Smooth muscle cell (in vitro differentiated cells): ENCODE measurements around the gene KRT82. TPM values are rescaled to one million over a fixed set of nuclear protein-coding genes. Genes with fewer than 3 reads are reported as not detected.

Experiments used
- DNase-seq: peaks from one replicate; lab custom pipeline; 2025; ENCODE audit not compliant: unreplicated experiment; lab: John Stamatoyannopoulos, UW
- H2AFZ ChIP-seq: fragments of 200-600 bp; sonication (generic); 2 replicates; pipeline ENCODE4 v1.6.0; 2016; ENCODE audit warnings: antibody characterized with exemption, low read depth, mild to moderate bottlenecking
- H3F3A ChIP-seq: fragments of 200-600 bp; sonication (generic); 2 replicates; pipeline ENCODE4 v1.6.0; 2017; ENCODE audit warnings: antibody characterized with exemption, low read depth
- H3K27ac ChIP-seq: fragments of 200-600 bp; sonication (generic); 2 replicates; pipeline ENCODE4 v1.5.1; 2016; ENCODE audit warnings: low read depth, mild to moderate bottlenecking
- H3K27me3 ChIP-seq: fragments of 200-600 bp; sonication (generic); 2 replicates; pipeline ENCODE4 v1.6.1; 2016; ENCODE audit warnings: low read depth, mild to moderate bottlenecking
- H3K36me3 ChIP-seq: fragments of 200-600 bp; sonication (generic); 2 replicates; pipeline ENCODE4 v1.5.1; 2016; ENCODE audit warnings: low read depth
- H3K4me1 ChIP-seq: fragments of 200-600 bp; sonication (generic); 2 replicates; pipeline ENCODE4 v1.5.1; 2016; ENCODE audit warnings: low read depth
- H3K4me2 ChIP-seq: fragments of 200-600 bp; sonication (generic); 2 replicates; pipeline ENCODE4 v1.6.0; 2016; ENCODE audit warnings: mild to moderate bottlenecking
- H3K4me3 ChIP-seq: fragments of 200-600 bp; sonication (generic); 2 replicates; pipeline ENCODE4 v1.5.1; 2016; ENCODE audit warnings: mild to moderate bottlenecking
- H3K79me2 ChIP-seq: fragments of 200-600 bp; sonication (generic); 2 replicates; pipeline ENCODE4 v1.6.0; 2016; ENCODE audit warnings: low read depth, mild to moderate bottlenecking
- H3K9ac ChIP-seq: fragments of 200-600 bp; sonication (generic); 2 replicates; pipeline ENCODE4 v1.6.0; 2016; ENCODE audit warnings: low read depth
- H3K9me3 ChIP-seq: fragments of 200-600 bp; sonication (generic); replicated peaks from 2 replicates; pipeline ENCODE4 v1.5.1; 2016; ENCODE audit warnings: low read depth
- H4K20me1 ChIP-seq: fragments of 200-600 bp; sonication (generic); 2 replicates; pipeline ENCODE4 v1.6.0; 2016; ENCODE audit warnings: low read depth
- CTCF ChIP-seq: fragments of 200-600 bp; sonication (generic); IDR thresholded peaks from 2 replicates; pipeline ENCODE4 v1.5.1; 2017; ENCODE audit warnings: borderline replicate concordance, mild to moderate bottlenecking, antibody characterized with exemption; ENCODE audit not compliant: insufficient read depth, poor library complexity, severe bottlenecking
- WGBS: methylation state at CpG from one replicate; pipeline ENCODE4 v1.1.7; 2016; ENCODE audit warnings: low lambda C conversion rate; 5-methylcytosine and 5-hydroxymethylcytosine counted together
- polyA plus RNA-seq: library from polyadenylated mRNA; unstranded; fragments of >200 nt; fragmentation: Nextera tagmentation; extraction: Ambion mirVana; gene quantifications from 2 replicates; pipeline ENCODE4 v1.2.1, GENCODE V29; 2016
- total RNA-seq: library from RNA; depleted of rRNA; stranded (reverse); fragments of >200 nt; gene quantifications from 2 replicates; pipeline ENCODE4 v1.2.3, GENCODE V29; 2014

The KRT82 gene
- total and polyA plus RNA-seq, 2 experiments from 2014 or later, result 0.23 TPM; not detected in 1

GRCh38 chr12:52356031-52356761, 49.9 kb downstream of the KRT82 start:
- Histone ChIP-seq H3K79me2 (no peaks in the 10 kb centered on the region), H3F3A (no peaks in the 10 kb centered on the region), H3K4me3 (no peak overlapping the region), H2AFZ (no peak overlapping the region), H4K20me1 (no peaks in the 10 kb centered on the region), H3K9me3 (no peaks in the 10 kb centered on the region), H3K4me1 (no peaks in the 10 kb centered on the region), H3K4me2 (no peak overlapping the region), H3K9ac (no peak overlapping the region), H3K27me3 (peaks cover 48% of the 10 kb centered on the region), H3K36me3 (no peaks in the 10 kb centered on the region), H3K27ac (no peak overlapping the region)
- whole genome bisulfite sequencing, result 98% methylated on average over 45 of the region's 56 CpGs
- no peak for TF ChIP-seq CTCF
- no peak for DNase-seq

GRCh38 chr12:52355176-52355575, 51.0 kb downstream of the KRT82 start:
- Histone ChIP-seq H3K4me3 (no peak overlapping the region), H3K36me3 (no peaks in the 10 kb centered on the region), H4K20me1 (no peaks in the 10 kb centered on the region), H3K4me1 (no peaks in the 10 kb centered on the region), H3K27me3 (peaks cover 53% of the 10 kb centered on the region), H3F3A (no peaks in the 10 kb centered on the region), H3K9ac (no peak overlapping the region), H3K9me3 (no peaks in the 10 kb centered on the region), H3K27ac (no peak overlapping the region), H3K4me2 (no peak overlapping the region), H3K79me2 (no peaks in the 10 kb centered on the region), H2AFZ (no peak overlapping the region)
- no peak for DNase-seq
- no peak for TF ChIP-seq CTCF
- WGBS, result 79% methylated on average over 8 of the region's 8 CpGs

- no peaks in the 10 kb centered on the region for H3K4me1 ChIP-seq
- no peak overlapping the region for H3K4me2 ChIP-seq
- DNase-seq, result no peak
- no peaks in the 10 kb centered on the region for H3K9me3 ChIP-seq
- H3K79me2 ChIP-seq, result no peaks in the 10 kb centered on the region
- TF ChIP-seq CTCF, result no peak
- WGBS, result 64% methylated on average over 5 of the region's 5 CpGs
- no peaks in the 10 kb centered on the region for H3K36me3 ChIP-seq
- H2AFZ ChIP-seq, result no peak overlapping the region
- H3K9ac ChIP-seq, result no peak overlapping the region
- H3F3A ChIP-seq, result no peaks in the 10 kb centered on the region
- H4K20me1 ChIP-seq, result no peaks in the 10 kb centered on the region
- H3K27ac ChIP-seq, result no peak overlapping the region
- no peak overlapping the region for H3K4me3 ChIP-seq
- H3K27me3 ChIP-seq, result peaks cover 54% of the 10 kb centered on the region
Observed at GRCh38 chr12:52354200-52354599, 51.9 kb downstream of the KRT82 start.

GRCh38 chr12:52353766-52354165, 52.4 kb downstream of the KRT82 start:
- Histone ChIP-seq H3K27me3 (peaks cover 54% of the 10 kb centered on the region), H3F3A (no peaks in the 10 kb centered on the region), H4K20me1 (no peaks in the 10 kb centered on the region), H3K36me3 (no peaks in the 10 kb centered on the region), H3K79me2 (no peaks in the 10 kb centered on the region), H2AFZ (no peak overlapping the region), H3K9me3 (no peaks in the 10 kb centered on the region), H3K27ac (no peak overlapping the region), H3K9ac (no peak overlapping the region), H3K4me2 (no peak overlapping the region), H3K4me3 (no peak overlapping the region), H3K4me1 (no peaks in the 10 kb centered on the region)
- DNase-seq, result no peak
- 82% methylated on average over 3 of the region's 3 CpGs for WGBS
- no peak for TF ChIP-seq CTCF
